NCI-H128 (cell line): ENCODE measurements around the gene CKMT1B.
"Not testable (repeated sequence)": the region's sequence is repeated elsewhere in the genome, so short reads cannot be mapped to it uniquely, and the experiment has no call there.

Experiments used
- DNase-seq: peaks from one replicate; lab custom pipeline; 2025; ENCODE audit not compliant: unreplicated experiment; lab: John Stamatoyannopoulos, UW

The CKMT1B gene

DNA sequence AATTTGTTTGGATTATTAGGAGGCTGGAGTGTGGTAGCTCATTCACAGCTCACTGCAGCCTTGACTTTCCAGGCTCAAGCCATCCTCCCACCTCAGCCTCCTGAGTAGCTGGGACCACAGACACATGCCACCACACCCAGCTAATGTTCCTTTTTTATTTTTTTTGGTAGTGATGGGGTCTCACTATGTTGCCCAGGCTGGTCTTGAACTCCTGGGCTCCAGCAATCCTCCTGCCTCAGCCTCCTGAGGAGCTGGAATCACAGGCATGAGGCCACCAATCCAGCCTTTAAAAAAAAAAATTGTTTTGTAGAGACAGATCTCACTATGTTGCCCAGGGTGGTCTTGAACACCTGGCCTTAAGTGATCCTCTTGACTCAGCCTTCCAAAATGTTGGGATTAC lies 33.1 kb downstream of the CKMT1B start:
- not testable (repeated sequence) for DNase-seq

DNA sequence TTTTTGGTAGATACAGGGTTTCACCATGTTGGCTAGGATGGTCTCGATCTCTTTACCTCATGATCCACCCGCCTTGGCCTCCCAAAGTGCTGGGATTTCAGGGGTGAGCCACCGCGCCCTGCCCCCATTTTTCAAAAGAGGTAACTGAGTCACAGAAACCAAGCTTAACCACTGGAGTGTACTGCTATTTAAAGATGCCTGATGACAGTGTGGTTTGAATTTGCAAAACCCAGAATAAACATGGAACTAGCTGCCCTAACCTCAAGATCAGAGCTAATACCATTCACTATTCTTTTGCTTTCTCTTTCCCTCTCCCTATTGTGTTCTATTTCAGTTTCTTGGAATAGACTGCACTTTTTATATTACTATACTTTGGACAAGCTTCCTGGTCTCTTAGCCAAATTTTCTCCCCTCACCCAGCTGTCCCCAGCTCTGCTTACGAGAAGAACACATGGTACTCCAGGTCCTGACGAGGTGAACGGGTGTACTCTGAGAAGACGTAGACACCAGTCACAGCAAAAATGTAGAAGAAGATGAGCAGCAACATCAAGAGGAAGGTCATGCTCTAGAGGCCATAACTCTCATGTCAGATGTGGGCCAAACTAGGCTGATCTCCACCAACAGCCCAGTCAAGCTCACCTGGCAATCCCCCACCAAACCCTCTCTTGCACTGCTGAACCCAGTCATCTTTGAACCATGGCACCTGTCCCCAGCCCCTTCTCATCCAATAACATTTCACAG lies 44.8 kb downstream of the CKMT1B start:
- not testable (repeated sequence) for DNase-seq
